Measurements from ENCODE around the gene SIL1. TPM values are rescaled to one million over a fixed set of nuclear protein-coding genes. Genes with fewer than 3 reads are reported as not detected.

The SIL1 gene
- total and polyA plus RNA-seq, 2 donors from 2014 or later: 48.6 to 91.7 TPM

GRCh38 chr5:138953387-138954256 lies 244.5 kb downstream of the SIL1 start:
- no peak overlapping the region for H3K4me3 ChIP-seq (ENCODE audit: low read length in 3 of 3)
- intact Hi-C loops (cut with DNase I): no loop called here
- peak overlapping the region; percentile 71 to 78 for H3K27ac ChIP-seq (ENCODE audit: low read depth in 2 of 2, low read length in 2 of 2)
- H3K4me1 ChIP-seq (ENCODE audit: control insufficient read depth in 2 of 3, insufficient read depth in 2 of 3, low read depth in 1 of 3, low read length in 3 of 3): peaks cover 7 to 49% (median 47%) of the 10 kb centered on the region in 3 donors
- H3K9me3 ChIP-seq (ENCODE audit: control insufficient read depth in 2 of 3, insufficient read depth in 1 of 3, low read length in 3 of 3): no peaks in the 10 kb centered on the region
- peak; percentile 81 for FAIRE-seq
- TF ChIP-seq CTCF (IDR thresholded peaks at IDR 0.05; ENCODE audit: borderline replicate concordance, extremely low read depth, insufficient read depth): no peak
- no peaks in the 10 kb centered on the region for H3K27me3 ChIP-seq (ENCODE audit: control insufficient read depth, insufficient read depth, low read length)
- H3K36me3 ChIP-seq (ENCODE audit: control insufficient read depth in 2 of 3, insufficient read depth in 3 of 3, low read length in 3 of 3): no peaks in the 10 kb centered on the region
- peak overlapping the region in 1 of 3 donors; percentile 35 for H3K9ac ChIP-seq (ENCODE audit: low read length in 3 of 3)
- DNase-seq: peak; percentile 58 to 96 (median 81)

DNA sequence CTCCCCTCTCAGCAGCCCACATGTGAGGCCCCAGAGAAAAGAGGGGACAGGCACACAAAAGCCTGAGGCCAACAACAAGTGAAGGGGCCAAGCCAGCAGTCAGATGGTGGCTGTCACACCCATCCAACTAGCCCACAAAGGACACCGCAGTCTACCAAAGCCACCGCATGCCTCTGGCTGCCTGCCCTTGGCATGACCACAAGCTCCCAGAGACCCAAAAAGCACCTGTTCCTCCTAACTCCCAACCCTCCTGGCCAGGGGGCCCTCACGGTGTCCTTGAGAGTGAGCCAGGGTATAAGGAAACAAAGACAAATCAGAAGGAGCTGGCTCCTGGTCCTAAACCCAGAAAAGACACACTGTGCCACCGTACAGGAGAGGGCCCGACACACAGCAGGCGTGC lies 245.2 kb downstream of the SIL1 start:
- no peak for TF ChIP-seq CTCF (IDR thresholded peaks at IDR 0.05; ENCODE audit: borderline replicate concordance, extremely low read depth, insufficient read depth)
- intact Hi-C loops (cut with DNase I): no loop called here
- Histone ChIP-seq H3K4me1 (ENCODE audit: control insufficient read depth in 2 of 3, insufficient read depth in 2 of 3, low read depth in 1 of 3, low read length in 3 of 3) (peaks cover 8 to 53% (median 50%) of the 10 kb centered on the region in 3 donors), H3K9ac (ENCODE audit: low read length in 3 of 3) (peak overlapping the region in 1 of 3 donors; percentile 35), H3K9me3 (ENCODE audit: control insufficient read depth in 2 of 3, insufficient read depth in 1 of 3, low read length in 3 of 3) (no peaks in the 10 kb centered on the region), H3K36me3 (ENCODE audit: control insufficient read depth in 2 of 3, insufficient read depth in 3 of 3, low read length in 3 of 3) (no peaks in the 10 kb centered on the region), H3K27me3 (ENCODE audit: control insufficient read depth, insufficient read depth, low read length) (no peaks in the 10 kb centered on the region), H3K4me3 (ENCODE audit: low read length in 3 of 3) (no peak overlapping the region), H3K27ac (ENCODE audit: low read depth in 2 of 2, low read length in 2 of 2) (peak overlapping the region; percentile 69 to 71)
- FAIRE-seq (no peak), DNase-seq (no peak)

- peak in 1 of 5 donors; percentile 34 for DNase-seq
- Histone ChIP-seq H3K4me1 (ENCODE audit: control insufficient read depth in 2 of 3, insufficient read depth in 2 of 3, low read depth in 1 of 3, low read length in 3 of 3) (peaks cover 8 to 56% (median 55%) of the 10 kb centered on the region in 3 donors), H3K4me3 (ENCODE audit: low read length in 3 of 3) (no peak overlapping the region), H3K9ac (ENCODE audit: low read length in 3 of 3) (peak overlapping the region in 1 of 3 donors; percentile 28), H3K9me3 (ENCODE audit: control insufficient read depth in 2 of 3, insufficient read depth in 1 of 3, low read length in 3 of 3) (no peaks in the 10 kb centered on the region), H3K36me3 (ENCODE audit: control insufficient read depth in 2 of 3, insufficient read depth in 3 of 3, low read length in 3 of 3) (no peaks in the 10 kb centered on the region), H3K27ac (ENCODE audit: low read depth in 2 of 2, low read length in 2 of 2) (peak overlapping the region in 1 of 2 donors; percentile 69), H3K27me3 (ENCODE audit: control insufficient read depth, insufficient read depth, low read length) (no peaks in the 10 kb centered on the region)
- FAIRE-seq: no peak
- intact Hi-C loops (cut with DNase I): no loop called here
- TF ChIP-seq CTCF (IDR thresholded peaks at IDR 0.05; ENCODE audit: borderline replicate concordance, extremely low read depth, insufficient read depth): no peak
These were observed 246.0 kb downstream of the SIL1 start for GRCh38 chr5:138951986-138952735.
